ENCODE results near the gene FKBP5. TPM values are rescaled to one million over a fixed set of nuclear protein-coding genes. Genes with fewer than 3 reads are reported as not detected.
"Not testable (repeated sequence)": the region's sequence is repeated elsewhere in the genome, so short reads cannot be mapped to it uniquely, and the experiment has no call there.

The FKBP5 gene
- total and polyA plus RNA-seq, 10 donors: 23.8 to 368 (median 148) TPM

GRCh38 chr6:35707714-35708407, 19.1 kb upstream of the FKBP5 start:
- TF ChIP-seq, protein P1, sequence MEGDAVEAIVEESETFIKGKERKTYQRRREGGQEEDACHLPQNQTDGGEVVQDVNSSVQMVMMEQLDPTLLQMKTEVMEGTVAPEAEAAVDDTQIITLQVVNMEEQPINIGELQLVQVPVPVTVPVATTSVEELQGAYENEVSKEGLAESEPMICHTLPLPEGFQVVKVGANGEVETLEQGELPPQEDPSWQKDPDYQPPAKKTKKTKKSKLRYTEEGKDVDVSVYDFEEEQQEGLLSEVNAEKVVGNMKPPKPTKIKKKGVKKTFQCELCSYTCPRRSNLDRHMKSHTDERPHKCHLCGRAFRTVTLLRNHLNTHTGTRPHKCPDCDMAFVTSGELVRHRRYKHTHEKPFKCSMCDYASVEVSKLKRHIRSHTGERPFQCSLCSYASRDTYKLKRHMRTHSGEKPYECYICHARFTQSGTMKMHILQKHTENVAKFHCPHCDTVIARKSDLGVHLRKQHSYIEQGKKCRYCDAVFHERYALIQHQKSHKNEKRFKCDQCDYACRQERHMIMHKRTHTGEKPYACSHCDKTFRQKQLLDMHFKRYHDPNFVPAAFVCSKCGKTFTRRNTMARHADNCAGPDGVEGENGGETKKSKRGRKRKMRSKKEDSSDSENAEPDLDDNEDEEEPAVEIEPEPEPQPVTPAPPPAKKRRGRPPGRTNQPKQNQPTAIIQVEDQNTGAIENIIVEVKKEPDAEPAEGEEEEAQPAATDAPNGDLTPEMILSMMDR (IDR thresholded peaks at IDR 0.05 in 8 of 11, conservative IDR thresholded peaks at IDR 0.05 in 3 of 11): no peak
- TF ChIP-seq POLR2A (IDR thresholded peaks at IDR 0.05) (no peak), POLR2AphosphoS5 (IDR thresholded peaks at IDR 0.05) (no peak)
- Histone ChIP-seq H3K27me3 (replicated peaks in 1 of 7) (no peaks in the 10 kb centered on the region), H3K27ac (no peak overlapping the region), H3K9me3 (peaks cover 0 to 9% (median 6%) of the 10 kb centered on the region in 8 donors), H3K4me1 (peaks cover 0 to 13% (median 0%) of the 10 kb centered on the region in 6 donors), H3K4me3 (no peak overlapping the region), H3K36me3 (no peaks in the 10 kb centered on the region)
- 74 to 95% (median 81%) methylated on average over 4 of the region's 4 CpGs for WGBS, 5 donors
- no peak for DNase-seq
- intact Hi-C loops (cut with DNase I; ENCODE audit: low total_unique reads): no loop called here

GRCh38 chr6:35706468-35706867, 17.8 kb upstream of the FKBP5 start:
- no peak overlapping the region for H3K27ac ChIP-seq
- intact Hi-C loops (cut with DNase I; ENCODE audit: low total_unique reads): no loop called here
- TF ChIP-seq, protein P1 (IDR thresholded peaks at IDR 0.05 in 8 of 11, conservative IDR thresholded peaks at IDR 0.05 in 3 of 11): no peak
- TF ChIP-seq POLR2AphosphoS5 (IDR thresholded peaks at IDR 0.05) (no peak), POLR2A (IDR thresholded peaks at IDR 0.05) (no peak)
- no peaks in the 10 kb centered on the region for H3K36me3 ChIP-seq
- H3K27me3 ChIP-seq (replicated peaks in 1 of 7): no peaks in the 10 kb centered on the region
- 34 to 64% (median 44%) methylated on average over 3 of the region's 3 CpGs for WGBS, 5 donors
- H3K4me3 ChIP-seq: no peak overlapping the region
- peaks cover 0 to 10% (median 0%) of the 10 kb centered on the region in 6 donors for H3K4me1 ChIP-seq
- H3K9me3 ChIP-seq: peaks cover 0 to 9% (median 6%) of the 10 kb centered on the region in 8 donors
- DNase-seq: no peak

GRCh38 chr6:35703554-35703953, 14.8 kb upstream of the FKBP5 start:
- Histone ChIP-seq H3K9me3 (peaks cover 0 to 9% (median 6%) of the 10 kb centered on the region in 8 donors), H3K27ac (no peak overlapping the region), H3K4me3 (no peak overlapping the region), H3K4me1 (peaks cover 0 to 6% (median 0%) of the 10 kb centered on the region in 6 donors), H3K27me3 (replicated peaks in 1 of 7) (no peaks in the 10 kb centered on the region), H3K36me3 (no peaks in the 10 kb centered on the region)
- TF ChIP-seq, protein P1 (IDR thresholded peaks at IDR 0.05 in 8 of 11, conservative IDR thresholded peaks at IDR 0.05 in 3 of 11): no peak
- TF ChIP-seq POLR2A (IDR thresholded peaks at IDR 0.05): no peak
- TF ChIP-seq POLR2AphosphoS5 (IDR thresholded peaks at IDR 0.05): no peak
- no peak for DNase-seq
- intact Hi-C loops (cut with DNase I; ENCODE audit: low total_unique reads): no loop called here

GRCh38 chr6:35698858-35699257, 10.1 kb upstream of the FKBP5 start:
- TF ChIP-seq POLR2AphosphoS5 (IDR thresholded peaks at IDR 0.05) (no peak), POLR2A (IDR thresholded peaks at IDR 0.05) (no peak)
- TF ChIP-seq, protein P1 (IDR thresholded peaks at IDR 0.05 in 8 of 11, conservative IDR thresholded peaks at IDR 0.05 in 3 of 11): no peak
- Histone ChIP-seq H3K36me3 (no peaks in the 10 kb centered on the region), H3K9me3 (peaks cover 0 to 9% (median 6%) of the 10 kb centered on the region in 8 donors), H3K4me1 (no peaks in the 10 kb centered on the region), H3K27ac (no peak overlapping the region), H3K27me3 (replicated peaks in 1 of 7) (no peaks in the 10 kb centered on the region), H3K4me3 (no peak overlapping the region)
- no peak for DNase-seq
- intact Hi-C loops (cut with DNase I; ENCODE audit: low total_unique reads): no loop called here
- WGBS, 5 donors: 86 to 93% (median 89%) methylated on average over 3 of the region's 3 CpGs

- H3K9me3 ChIP-seq; H3K36me3 ChIP-seq; intact Hi-C loops (cut with DNase I; ENCODE audit: low total_unique reads); H3K4me3 ChIP-seq; H3K4me1 ChIP-seq; H3K27me3 ChIP-seq (replicated peaks in 1 of 7); H3K27ac ChIP-seq; DNase-seq: not testable (repeated sequence)
- WGBS, 5 donors: 81 to 92% (median 87%) methylated on average over 7 of the region's 7 CpGs
Observed at GRCh38 chr6:35698430-35698829, 9.7 kb upstream of the FKBP5 start.

Measured in spleen (tissue), 11 donors.